AG04450 (cell line): ENCODE results near the gene TMEM116. TPM values are rescaled to one million over a fixed set of nuclear protein-coding genes. Genes with fewer than 3 reads are reported as not detected.
"Not testable (repeated sequence)": the region's sequence is repeated elsewhere in the genome, so short reads cannot be mapped to it uniquely, and the experiment has no call there.

Experiments
- CTCF ChIA-PET: fragments of 300-600, 350-600 bp; formaldehyde crosslinking; extraction: SDS; loops from one replicate; lab custom pipeline; 2022; ENCODE audit warnings: antibody characterized with exemption, inconsistent platforms; lab: Charles Lee
- POLR2A ChIA-PET: fragments of 350-600 bp; formaldehyde crosslinking; extraction: SDS; loops from one replicate; lab custom pipeline; 2021; ENCODE audit warnings: antibody characterized with exemption, inconsistent platforms; lab: Yijun Ruan, JAX
- DNase-seq: peaks from one replicate; pipeline ENCODE4 v3.0.0-alpha.2; 2011; ENCODE audit warnings: low read depth, low spot score
- H3K27ac ChIP-seq: one replicate; pipeline ENCODE4 v1.5.1; 2012; ENCODE audit warnings: low read depth, low read length, control low read depth
- H3K27me3 ChIP-seq: one replicate; pipeline ENCODE4 v1.6.0; 2012; ENCODE audit warnings: low read length; ENCODE audit not compliant: control insufficient read depth, insufficient read depth
- H3K4me3 ChIP-seq: 2 replicates; pipeline ENCODE4 v1.5.1; 2011; ENCODE audit warnings: mild to moderate bottlenecking, low read depth, low read length, control low read depth
- H3K9me3 ChIP-seq: 2 replicates; pipeline ENCODE4 v1.5.1; 2012; ENCODE audit warnings: low read length; ENCODE audit not compliant: control insufficient read depth, insufficient read depth
- CTCF ChIP-seq: IDR thresholded peaks from 2 replicates; pipeline ENCODE4 v1.5.1; 2011; ENCODE audit warnings: low read depth, low read length, control low read depth, inconsistent platforms
- polyA minus RNA-seq: library from RNA; depleted of rRNA, polyadenylated mRNA; stranded (reverse); fragments of >200 nt; gene quantifications from 2 replicates; pipeline ENCODE4 v1.2.3, GENCODE V29; 2011; rRNA and poly(A)+ RNA removed
- polyA plus RNA-seq: library from polyadenylated mRNA; depleted of rRNA; stranded (reverse); fragments of >200 nt; gene quantifications from 2 replicates; pipeline ENCODE4 v1.2.3, GENCODE V29; 2011; rRNA removed

The TMEM116 gene
- polyA plus RNA-seq: 9.4 and 11.1 TPM in 2 replicates
- polyA minus RNA-seq: 8.1 and 8.2 TPM in 2 replicates

- H3K9me3 ChIP-seq: peaks cover 8% of the 10 kb centered on the region; the same call in 1 of the 2 replicates
- peak within 1 kb of the TSS; percentile 91 for H3K27ac ChIP-seq
- DNase-seq: peak; percentile 98
- TF ChIP-seq CTCF: peak; percentile 60
- POLR2A ChIA-PET: interaction anchor here (0.8 to 1.6 kb wide), 6 partner anchors 9 to 645 kb away, joined by 3 to 8 read pairs (median 5); no protein-coding TSS in a partner anchor
- H3K27me3 ChIP-seq: no peaks in the 10 kb centered on the region
- CTCF ChIA-PET: interaction anchor here (0.6 to 2.9 kb wide), 8 partner anchors 11 to 72 kb away, joined by 3 to 20 read pairs (median 4); no protein-coding TSS in a partner anchor
- peak within 1 kb of the TSS; percentile 96 for H3K4me3 ChIP-seq
Measured at GRCh38 chr12:112012775-112013600, at the start of gene TMEM116, which contains the start of gene ERP29. TSS of gene TMEM116 (minus strand) at chr12:112013165. CDS start at chr12:112005270, 7,895 bp downstream. TSS of gene ERP29 (plus strand) at chr12:112013426. CDS start at chr12:112013466, 40 bp downstream.

- no peaks in the 10 kb centered on the region for H3K9me3 ChIP-seq
- ChIA-PET CTCF (no interaction called here), POLR2A (no interaction called here)
- no peak for DNase-seq
- H3K27ac ChIP-seq: no peak overlapping the region
- H3K4me3 ChIP-seq: no peak overlapping the region
- no peaks in the 10 kb centered on the region for H3K27me3 ChIP-seq
- no peak for TF ChIP-seq CTCF
Measured at GRCh38 chr12:112061137-112061536, 48.2 kb upstream of the TMEM116 start.

GRCh38 chr12:112049351-112049750 lies 36.4 kb upstream of the TMEM116 start:
- Histone ChIP-seq H3K27ac (no peak overlapping the region), H3K27me3 (no peaks in the 10 kb centered on the region), H3K4me3 (no peak overlapping the region), H3K9me3 (no peaks in the 10 kb centered on the region; the same call in 1 of the 2 replicates)
- POLR2A ChIA-PET: no interaction called here
- DNase-seq: no peak
- CTCF ChIA-PET: no interaction called here
- no peak for TF ChIP-seq CTCF

GRCh38 chr12:112046003-112046402 lies 33.0 kb upstream of the TMEM116 start:
- H3K4me3 ChIP-seq: no peak overlapping the region
- TF ChIP-seq CTCF: no peak
- H3K9me3 ChIP-seq: no peaks in the 10 kb centered on the region; the same call in 1 of the 2 replicates
- no peaks in the 10 kb centered on the region for H3K27me3 ChIP-seq
- H3K27ac ChIP-seq: no peak overlapping the region
- ChIA-PET POLR2A (no interaction called here), CTCF (no interaction called here)
- DNase-seq: no peak

GRCh38 chr12:112036614-112037013 lies 23.6 kb upstream of the TMEM116 start:
- H3K4me3 ChIP-seq, H3K27me3 ChIP-seq, DNase-seq, POLR2A ChIA-PET, H3K9me3 ChIP-seq, H3K27ac ChIP-seq, CTCF ChIA-PET: not testable (repeated sequence)
